KG1 (cell line): ENCODE data around the gene CYP26B1.

Experiments
- DNase-seq: peaks from one replicate; lab custom pipeline; 2025; lab: John Stamatoyannopoulos, UW

Gene CYP26B1, protein sequence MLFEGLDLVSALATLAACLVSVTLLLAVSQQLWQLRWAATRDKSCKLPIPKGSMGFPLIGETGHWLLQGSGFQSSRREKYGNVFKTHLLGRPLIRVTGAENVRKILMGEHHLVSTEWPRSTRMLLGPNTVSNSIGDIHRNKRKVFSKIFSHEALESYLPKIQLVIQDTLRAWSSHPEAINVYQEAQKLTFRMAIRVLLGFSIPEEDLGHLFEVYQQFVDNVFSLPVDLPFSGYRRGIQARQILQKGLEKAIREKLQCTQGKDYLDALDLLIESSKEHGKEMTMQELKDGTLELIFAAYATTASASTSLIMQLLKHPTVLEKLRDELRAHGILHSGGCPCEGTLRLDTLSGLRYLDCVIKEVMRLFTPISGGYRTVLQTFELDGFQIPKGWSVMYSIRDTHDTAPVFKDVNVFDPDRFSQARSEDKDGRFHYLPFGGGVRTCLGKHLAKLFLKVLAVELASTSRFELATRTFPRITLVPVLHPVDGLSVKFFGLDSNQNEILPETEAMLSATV

DNA sequence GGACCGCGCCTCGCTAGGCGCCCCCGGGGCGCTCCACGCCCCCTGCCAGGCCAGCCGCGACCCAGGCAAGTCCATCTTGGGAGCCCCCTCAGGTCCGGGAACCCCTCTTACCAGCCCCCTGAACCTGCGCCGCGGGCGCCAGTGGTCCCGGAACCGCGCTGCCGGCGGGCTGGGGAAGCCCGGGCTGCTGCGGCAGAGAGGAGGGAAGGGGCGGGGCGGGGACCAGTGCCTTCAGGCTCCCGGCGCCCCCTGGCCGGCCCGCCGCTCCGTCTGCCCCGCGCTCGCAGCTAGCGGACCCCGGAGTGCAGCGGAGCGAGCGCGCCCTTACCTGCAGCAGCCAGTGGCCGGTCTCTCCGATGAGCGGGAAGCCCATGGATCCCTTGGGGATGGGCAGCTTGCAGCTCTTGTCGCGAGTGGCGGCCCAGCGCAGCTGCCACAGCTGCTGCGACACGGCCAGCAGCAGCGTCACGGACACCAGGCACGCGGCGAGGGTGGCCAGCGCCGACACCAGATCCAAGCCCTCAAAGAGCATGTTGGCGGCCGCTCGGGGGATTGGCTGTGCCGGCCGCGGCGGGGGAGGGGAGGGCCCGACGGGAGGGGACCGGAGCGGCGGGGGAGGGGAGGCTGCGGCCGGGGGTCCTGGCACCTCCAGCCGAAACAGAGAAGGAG, at the start of gene CYP26B1:
Gene CYP26B1 (minus strand): TSS at position 560 of the 669 bp plus-strand sequence. CDS start 28 bp downstream, at position 532.
- DNase-seq = no peak

DNA sequence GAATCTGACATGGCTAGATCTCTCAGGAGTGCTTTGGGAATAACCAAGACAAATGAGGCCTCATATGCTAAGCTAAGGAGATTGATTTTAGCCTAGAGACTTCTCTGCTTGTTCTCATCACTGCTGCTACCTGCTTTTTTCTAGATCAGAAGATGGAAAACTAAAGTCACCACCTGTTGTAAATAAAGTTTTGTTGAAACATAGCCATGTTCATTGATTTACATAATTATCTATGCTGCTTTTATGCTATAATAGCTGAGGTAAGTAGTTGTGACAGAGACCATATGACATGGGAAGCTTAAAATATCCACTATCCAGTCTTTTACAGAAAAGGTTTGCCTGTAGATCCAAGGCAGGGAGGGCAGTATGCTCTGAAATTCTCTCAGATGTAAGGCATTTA, 46.1 kb upstream of the CYP26B1 start:
- DNase-seq = no peak

DNA sequence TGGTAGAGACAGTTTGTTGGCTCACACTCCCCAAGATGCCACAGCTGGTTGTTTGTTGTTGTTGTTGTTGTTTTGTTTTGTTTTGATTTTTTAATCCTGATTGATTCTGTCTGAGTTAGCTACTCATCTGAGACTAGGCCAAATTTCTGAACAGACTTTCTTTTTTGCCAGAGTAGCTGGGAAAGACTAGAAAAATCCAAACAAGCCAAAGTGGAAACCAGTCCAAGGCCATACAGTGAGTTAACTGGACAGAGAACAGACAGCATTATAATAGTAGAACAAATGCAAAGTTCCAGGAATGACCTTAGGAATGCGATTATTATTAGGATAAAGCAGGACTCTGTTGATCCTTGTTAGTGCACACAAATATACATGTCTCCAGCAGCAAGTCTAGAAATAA, 43.8 kb upstream of the CYP26B1 start:
- DNase-seq = no peak

DNA sequence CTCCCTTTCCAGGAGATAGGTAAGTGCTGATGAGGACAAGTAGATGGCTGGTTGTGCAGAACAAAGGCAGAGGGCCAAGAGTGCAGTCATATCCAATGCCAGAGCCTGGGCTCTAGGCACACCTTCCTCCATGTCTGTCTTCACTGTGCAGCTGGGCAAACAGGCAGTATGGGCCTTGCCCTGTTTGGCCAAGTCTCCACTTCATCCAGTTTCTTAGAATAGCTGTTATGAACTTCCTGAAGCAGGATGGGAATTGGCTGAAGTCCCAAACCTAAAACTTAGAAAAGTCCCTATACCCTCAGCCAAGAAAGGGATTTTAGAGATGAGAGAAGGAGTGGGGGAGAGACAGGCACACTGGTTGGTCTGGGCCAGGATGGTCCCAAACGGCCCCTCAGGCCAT, 37.5 kb upstream of the CYP26B1 start:
- no peak for DNase-seq

DNA sequence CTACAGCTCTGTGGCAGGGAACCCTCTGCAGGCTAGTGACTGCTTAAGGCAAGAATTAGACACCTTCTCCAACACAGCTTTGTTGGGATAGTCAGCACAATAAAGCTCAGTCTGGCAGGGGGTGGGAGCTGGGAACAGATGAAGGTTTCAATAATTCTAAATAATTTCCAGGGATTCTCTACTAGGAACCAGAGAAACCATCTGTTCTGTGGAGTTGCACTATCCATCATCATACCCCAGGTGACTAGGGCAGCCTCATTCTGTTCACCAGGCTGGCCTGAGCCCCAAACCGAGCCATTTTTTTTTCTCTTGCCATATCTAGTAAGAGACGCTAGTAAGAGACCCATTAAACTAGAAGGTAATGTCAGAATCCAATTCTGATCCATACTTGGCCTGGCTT, 35.8 kb upstream of the CYP26B1 start:
- no peak for DNase-seq

DNA sequence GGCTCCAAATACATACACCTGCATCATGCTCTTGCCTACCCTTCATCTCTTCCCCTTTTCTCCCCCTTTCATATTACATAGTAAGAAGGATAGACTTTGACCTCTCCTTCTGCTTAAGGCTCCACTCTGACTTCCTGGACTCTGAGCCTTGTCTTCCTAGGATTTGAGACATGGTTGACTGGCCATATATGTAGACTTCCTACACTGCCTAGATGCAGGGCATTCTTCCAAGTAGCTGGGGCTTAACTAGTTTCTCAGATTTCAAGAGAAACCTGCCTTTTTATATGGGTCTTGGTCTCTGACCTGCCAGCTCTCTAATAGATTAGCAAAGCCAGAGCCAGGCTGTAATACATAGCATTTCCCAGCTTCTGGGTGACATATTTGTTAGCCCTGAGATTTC, 35.4 kb upstream of the CYP26B1 start:
- no peak for DNase-seq

DNA sequence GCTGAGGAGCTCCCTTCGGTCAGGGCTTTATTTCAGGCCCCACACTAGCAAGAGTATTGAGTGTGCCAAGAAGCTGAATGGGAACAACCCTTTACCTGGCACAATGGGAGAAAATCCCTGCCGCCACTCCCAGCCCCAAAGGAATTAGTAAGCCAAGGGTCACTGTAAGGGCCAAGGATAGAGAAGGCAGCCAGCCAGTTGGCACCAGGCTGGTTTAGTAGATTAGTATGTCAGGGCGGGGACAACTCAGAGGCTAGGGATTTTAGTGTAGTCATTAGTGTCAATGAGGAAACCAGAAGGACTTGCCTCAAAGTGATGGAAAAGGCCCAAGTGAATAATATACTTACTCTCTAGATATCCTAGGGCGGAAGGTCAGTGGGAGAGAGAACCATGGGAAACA, 34.9 kb upstream of the CYP26B1 start:
- no peak for DNase-seq

DNA sequence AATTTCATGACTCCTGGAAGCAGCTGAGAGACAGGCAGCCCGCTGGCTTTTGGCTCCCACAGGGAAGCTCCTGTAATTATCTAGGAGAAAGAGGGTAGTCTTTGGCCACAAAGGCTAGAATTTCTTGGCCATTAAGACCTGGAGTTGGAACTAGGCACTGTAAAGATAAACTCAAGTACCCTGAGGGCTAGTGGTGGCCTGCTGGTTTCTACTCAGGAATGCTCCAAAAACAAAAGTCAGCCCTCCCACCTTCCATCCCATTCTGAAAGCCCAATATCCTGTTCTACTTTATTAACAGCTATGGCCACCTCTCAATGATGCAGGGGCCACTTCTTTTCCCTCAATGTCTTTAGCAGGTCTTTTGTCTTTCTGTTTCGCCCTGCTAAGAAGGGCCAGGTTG, 34.0 kb upstream of the CYP26B1 start:
- DNase-seq = no peak

DNA sequence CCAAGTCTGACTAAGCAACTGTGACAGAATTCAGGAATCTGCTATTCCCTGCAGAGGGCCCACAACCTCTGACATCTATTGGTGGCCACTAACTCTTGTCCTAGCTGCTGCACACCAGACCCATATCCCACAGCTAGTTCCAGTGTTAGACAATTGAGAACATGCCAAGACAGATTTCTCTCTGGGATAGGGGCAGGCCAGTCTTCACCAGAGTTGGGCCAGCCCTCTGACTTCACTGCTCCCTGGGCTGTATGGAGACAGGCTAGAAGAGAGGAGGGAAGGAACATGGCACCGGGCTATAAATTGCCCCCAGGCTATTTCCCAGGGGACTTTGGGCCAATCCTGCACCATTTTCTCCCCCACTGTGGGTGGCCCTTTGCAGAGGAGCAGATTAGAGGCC, 32.7 kb upstream of the CYP26B1 start:
- DNase-seq = no peak

DNA sequence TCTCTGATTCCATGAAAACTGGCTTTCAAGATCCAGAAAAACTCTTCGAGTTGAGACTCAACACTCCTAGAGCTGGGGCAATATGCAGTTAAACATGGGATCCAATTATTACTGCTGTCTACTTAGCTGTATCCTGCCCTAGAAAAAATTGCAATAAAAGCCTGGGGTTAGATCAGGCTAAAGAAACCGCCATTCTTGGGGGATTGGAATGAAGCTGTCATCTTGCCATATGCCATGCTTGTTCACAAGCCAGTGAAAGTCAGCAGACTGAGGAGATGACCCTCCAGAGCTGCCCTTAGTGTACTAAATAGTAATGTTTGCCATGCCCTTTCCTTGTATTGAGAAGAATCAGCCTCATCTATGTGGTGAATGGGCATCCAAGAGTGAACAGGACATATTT, 30.9 kb upstream of the CYP26B1 start:
- DNase-seq = no peak

DNA sequence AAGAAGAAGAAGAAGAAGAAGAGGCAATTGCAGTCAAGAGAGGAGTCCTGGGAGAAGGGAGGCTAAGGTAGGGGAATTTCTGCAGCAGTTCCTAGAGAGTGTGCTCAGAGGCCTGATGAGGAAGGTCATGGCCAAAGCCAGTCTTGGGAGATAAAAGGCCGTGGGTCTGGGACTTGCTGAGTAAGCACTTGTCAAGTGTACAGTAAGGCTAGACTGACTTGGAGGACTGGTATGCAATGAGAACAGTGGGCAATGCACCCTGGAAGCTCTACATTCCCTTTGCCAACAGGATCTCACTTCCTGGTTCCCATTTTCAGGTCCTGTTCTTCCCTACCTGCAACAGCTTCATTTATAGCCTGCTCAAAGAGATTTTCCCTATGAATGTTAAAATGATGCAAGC, 28.6 kb upstream of the CYP26B1 start:
- DNase-seq = no peak

DNA sequence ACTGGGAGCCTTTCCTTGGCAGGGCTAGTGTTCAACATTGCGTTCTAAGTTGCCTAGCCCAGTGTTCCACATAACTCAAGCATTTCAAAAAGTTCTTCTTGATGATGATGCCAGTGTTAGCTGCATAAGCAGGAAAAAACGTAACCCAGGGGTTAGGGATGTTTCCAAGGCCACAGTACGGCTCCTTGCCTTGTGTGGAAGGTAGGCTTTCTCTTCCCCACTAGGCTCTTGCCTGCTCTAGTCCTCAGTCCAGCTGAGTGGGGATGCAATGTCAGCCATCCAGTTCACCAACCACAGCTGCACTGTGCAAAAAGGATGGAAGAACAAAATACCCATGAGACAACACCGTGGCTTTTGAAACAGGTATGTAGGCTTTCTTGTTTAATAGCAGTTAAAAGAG, 28.0 kb upstream of the CYP26B1 start:
- no peak for DNase-seq

DNA sequence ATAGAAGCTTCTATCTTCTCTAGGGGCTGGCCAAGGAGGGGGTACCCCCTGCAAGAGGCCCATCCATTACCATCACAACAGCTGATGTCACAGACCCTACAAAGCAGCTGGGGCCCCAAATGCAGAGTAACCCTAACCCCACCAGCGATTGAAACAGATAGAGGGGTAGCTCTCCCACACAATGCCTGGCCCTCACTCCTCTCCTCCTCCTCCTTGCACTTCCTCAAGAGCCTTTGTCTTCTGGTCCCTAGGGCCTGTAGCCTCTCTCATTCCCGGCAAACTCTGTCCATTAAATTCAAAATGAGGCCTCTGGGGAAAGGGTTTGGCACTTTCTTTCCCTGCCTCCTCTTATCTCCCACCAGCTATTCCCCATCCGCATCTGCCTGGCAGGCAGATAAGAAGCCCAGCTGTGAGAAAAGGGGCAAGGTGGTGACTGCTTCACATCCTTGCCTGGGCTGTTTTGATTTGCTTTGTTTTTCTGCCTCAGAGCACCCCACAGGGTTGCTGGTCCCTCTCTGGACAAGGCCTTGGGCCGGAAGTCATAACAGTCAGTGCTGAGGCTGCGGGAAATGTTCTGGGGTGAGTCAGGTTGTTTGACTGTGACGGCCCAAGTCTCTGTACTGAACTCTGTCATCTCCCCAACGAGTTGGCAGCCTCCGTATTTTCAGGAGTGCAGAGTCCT, 26.1 kb upstream of the CYP26B1 start:
- no peak for DNase-seq

DNA sequence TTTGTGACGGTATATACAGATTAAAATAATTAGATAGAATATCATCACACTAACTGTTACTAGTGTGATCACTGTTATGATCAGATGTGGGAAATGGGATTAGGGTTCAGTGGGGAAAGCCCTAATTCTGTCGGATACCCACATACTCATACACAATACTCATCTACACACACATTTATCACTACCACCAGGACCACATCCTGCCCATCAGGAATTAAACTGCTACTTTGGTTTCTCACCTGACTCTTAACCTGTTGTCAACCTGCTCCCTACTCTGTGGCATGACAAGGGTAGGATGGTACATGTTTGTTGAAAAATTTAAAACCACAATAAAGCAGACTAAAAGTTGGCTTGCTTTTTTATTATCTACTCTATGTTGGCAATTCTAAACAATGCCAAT, 24.8 kb upstream of the CYP26B1 start:
- DNase-seq = no peak

DNA sequence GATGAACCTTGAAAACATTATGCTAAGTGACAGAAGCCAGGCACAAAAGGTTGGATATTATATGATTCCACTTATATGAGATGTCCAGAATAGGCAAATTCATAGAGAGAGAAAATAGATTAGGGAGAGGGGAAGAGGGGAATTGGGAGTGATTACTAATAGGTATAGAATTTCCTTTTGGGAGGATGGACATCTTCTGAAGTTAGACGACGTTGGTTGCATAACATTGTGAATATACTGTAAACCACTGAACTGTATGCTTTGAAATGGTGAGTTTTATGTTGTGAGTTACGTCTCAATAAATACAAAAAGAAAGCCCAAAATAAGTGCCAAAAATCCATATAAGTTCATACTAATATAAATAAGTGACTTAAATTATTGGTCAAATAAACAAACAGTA, 18.6 kb upstream of the CYP26B1 start:
- DNase-seq = no peak

DNA sequence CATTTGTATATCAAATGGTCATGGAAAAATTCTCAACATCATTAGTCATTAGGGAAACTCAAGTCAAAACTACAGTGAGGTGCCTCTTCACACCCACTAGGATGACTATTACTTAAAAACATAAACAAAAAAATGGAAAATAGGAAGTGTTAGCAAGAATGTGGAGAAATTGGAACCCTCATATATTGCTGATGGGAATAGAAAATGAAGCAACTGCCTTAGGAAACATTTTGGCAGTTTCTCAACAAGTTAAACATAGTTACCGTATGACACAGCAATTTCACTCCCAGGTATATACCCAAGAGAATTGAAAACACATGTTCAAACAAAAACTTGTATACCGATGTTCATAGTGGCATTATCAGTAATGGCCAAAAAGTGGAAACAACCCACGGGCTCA, 18.1 kb upstream of the CYP26B1 start:
- DNase-seq = no peak

DNA sequence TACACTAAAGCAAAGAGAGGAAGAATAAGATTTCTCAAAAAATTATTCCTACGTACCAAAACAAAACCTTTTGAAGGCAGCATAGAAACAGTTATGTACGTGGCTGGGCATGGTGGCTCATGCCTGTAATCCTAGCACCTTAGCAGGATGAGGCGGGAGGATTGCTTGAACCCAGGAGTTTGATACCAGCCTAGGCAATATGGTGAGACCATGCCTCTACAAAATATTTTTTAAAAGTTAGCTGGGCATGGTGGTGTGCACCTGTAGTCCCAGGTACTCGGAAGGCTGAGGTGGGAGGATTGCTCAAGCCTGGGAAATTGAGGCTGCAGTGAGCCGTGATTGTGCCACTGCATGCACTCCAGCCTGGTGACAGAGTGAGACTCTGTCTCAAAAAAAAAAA, 14.9 kb upstream of the CYP26B1 start:
- no peak for DNase-seq

DNA sequence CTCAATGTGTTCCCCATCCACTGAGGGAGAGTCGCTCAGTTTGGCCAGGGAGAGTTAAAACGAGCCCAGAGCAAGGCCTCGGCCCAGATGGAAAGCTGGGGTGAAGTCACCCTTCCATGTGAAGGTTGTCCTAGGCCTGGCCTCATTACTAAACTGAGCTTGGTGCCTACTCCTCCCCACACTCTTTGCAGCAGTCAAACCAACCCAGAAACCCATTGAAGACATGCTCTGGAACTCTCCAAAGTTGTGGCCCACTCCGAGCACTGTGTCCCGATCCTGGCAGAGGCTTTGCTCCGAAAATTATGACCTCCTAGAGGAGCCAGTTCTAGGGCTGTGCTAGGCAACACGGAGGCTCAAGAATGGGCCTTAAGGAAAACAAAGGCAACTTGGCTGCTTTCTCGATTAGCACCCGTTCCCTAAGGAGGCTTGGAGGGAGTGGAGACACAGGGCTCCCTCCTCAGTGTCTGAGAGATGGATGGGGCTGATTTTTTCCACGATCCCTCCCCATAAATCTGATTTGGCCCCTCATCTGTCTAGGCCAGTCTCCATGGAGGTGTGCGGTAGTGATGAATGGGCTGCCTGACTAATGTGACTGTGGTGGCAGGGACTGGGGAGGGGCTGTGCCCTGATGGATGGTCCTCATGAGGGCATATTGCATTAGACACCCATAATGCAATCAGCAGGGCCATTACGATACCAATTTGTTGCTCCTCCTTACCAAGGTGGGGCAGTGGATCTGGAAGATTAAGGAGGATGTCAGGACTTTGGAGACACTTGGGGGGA, 11.7 kb upstream of the CYP26B1 start:
- no peak for DNase-seq

DNA sequence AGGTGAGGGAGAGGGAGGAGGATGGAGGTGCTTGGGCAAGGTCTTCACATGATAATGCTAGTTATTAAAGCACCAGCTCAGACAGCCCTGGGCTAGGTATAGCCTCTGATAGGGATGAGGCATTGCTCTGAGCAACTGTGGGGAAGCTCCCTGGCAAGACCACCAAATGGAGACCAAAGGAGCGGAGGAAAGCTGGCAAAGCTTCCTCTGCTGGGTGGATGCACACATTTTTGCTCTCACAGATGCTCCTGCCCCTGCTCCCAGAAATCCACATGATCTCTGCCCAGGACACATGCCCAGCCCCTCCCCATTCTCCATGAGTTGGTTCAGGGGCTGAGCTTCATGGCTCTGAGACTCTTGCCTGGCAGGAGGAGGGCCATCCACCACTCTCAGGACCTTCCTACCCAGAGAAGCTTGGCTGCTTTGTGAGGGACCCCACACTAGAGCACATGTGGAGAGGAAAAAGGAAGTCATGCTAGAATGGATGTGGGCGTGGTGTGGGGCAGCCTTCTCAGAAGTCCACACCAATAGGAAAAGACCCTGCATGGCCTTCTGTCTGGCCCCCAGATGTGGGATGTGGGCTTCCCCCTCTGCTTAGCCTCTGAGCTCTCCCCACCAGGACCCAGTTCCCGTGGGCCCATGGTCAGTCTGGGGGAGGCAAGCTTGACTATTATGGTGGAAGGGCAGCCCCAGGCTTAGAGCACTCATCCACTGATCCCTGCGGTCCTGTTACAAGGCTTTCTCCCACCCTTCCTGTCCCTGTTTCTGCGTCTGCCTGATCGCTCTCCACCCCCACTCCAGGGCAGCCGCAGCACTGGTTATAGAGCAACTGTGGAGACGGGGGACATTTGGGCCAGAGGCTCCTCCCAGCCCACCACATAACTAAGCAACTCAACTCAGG, 10.5 kb upstream of the CYP26B1 start:
- no peak for DNase-seq

DNA sequence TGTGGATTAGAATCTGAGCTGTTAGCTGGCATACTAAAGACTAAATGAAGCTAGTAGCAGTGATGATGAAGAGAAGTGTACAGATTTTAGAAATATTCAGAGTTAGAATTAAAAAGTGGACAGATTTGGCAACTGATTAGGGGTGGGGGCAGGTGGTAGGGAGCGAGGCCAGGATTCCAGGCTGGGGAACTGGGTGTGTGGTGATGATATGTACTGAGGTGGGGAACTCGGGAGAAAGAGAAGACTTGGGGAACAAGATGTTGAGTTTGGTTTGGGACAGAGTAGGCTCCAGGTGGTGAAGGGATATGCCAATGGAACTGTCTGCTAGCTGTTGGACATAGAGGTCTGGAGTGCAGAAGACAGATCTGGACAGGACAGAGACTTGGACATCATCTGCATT, 9.2 kb upstream of the CYP26B1 start:
- no peak for DNase-seq

DNA sequence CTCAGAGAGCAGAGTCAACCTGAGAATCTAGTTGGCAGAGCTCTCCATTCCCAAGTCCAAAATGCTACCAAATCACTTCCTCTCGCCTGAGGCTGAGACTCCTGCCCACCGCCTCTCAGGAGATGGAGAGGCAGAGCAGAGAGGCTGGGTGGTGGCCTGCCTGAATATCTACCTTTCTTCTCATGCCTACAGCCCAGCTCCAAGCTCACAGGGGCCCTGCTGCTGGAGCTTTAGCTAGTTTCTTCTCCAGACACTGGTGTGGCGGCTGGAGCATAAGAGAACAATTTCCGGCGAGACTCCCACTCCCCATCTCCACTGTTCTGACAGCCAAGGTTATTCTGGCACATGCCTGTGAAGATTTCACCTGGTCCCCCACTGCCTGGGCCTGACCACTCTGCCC, 8.1 kb upstream of the CYP26B1 start:
- DNase-seq = no peak
